Ovary (tissue), 9 donors: ENCODE data around the gene AP4S1. TPM values are rescaled to one million over a fixed set of nuclear protein-coding genes. Genes with fewer than 3 reads are reported as not detected.

Experiments
- DNase-seq, 5 donors: peaks; one replicate each; pipeline ENCODE4 v3.0.0-alpha.2; 2019 to 2020
- H3K27ac ChIP-seq, 2 donors: fragments of 200-600 bp; one replicate each; pipeline versions ENCODE4 v1.5.1 to v1.8.0; 2019 to 2022
- H3K27me3 ChIP-seq: fragments of 200-600 bp; one replicate; pipeline ENCODE4 v1.8.0; 2022
- H3K36me3 ChIP-seq: fragments of 200-600 bp; sonication (generic); one replicate; pipeline ENCODE4 v1.5.1; 2019
- H3K4me1 ChIP-seq: one replicate; pipeline ENCODE4 v1.8.1; 2013; ENCODE audit warnings: mild to moderate bottlenecking, moderate library complexity; ENCODE audit not compliant: insufficient read depth
- H3K4me3 ChIP-seq: fragments of 200-600 bp; sonication (generic); one replicate; pipeline ENCODE4 v1.5.1; 2017
- H3K9me3 ChIP-seq, 2 donors: fragments of 200-600 bp in 1 of 2; sonication (generic) in 1 of 2; one replicate each; pipeline versions ENCODE4 v1.5.1 to v1.8.1; 2013 to 2019; ENCODE audit warnings: mild to moderate bottlenecking in 1 of 2, moderate library complexity in 1 of 2
- CTCF ChIP-seq, 3 donors: fragments of 450-650 bp in 2 of 3; fragments of 200-600 bp in 1 of 3; IDR thresholded peaks; one replicate each; pipeline versions ENCODE4 v1.5.1 to v1.8.0; 2016 to 2022; ENCODE audit warnings: antibody characterized with exemption in 3 of 3, mild to moderate bottlenecking in 1 of 3
- EP300 ChIP-seq: sonication (generic); formaldehyde crosslinking; IDR thresholded peaks from one replicate; pipeline ENCODE4 v1.6.1; 2017; ENCODE audit warnings: antibody characterized with exemption
- POLR2A ChIP-seq: fragments of 450-650 bp; IDR thresholded peaks from one replicate; pipeline ENCODE4 v1.6.1; 2017; ENCODE audit warnings: antibody characterized with exemption, mild to moderate bottlenecking, moderate library complexity
- whole genome bisulfite sequencing, 3 donors: extraction: QIAGEN DNeasy Blood & Tissue Kit in 1 of 3; methylation state at CpG; one replicate each; pipeline versions ENCODE4 v1.1.5 to v1.1.7; 2013 to 2017; 5-methylcytosine and 5-hydroxymethylcytosine counted together
- intact Hi-C, 4 donors: fragments of 100-400 bp; cut with DNase I; formaldehyde crosslinking; loops; one replicate each; pipeline versions ENCODE4 v1.11.0 to v1.15.1; 2022 to 2023
- polyA plus RNA-seq, 2 donors: library from polyadenylated mRNA; stranded (reverse); fragments of 200-250 nt in 1 of 2; fragments of 350-450 nt in 1 of 2; fragmentation: Illumina TruSeq in 1 of 2; extraction: RNeasy Lipid Tissue Mini Kit (QIAGEN cat#74804) in 1 of 2; gene quantifications; one replicate each; pipeline ENCODE4 v1.2.3, GENCODE V29; 2013 to 2014
- total RNA-seq, 7 donors: library from RNA; depleted of rRNA in 2 of 7; stranded (reverse); fragments of >200 nt in 2 of 7; fragmentation: NEBNext Ultra II Directional in 3 of 7; extraction: Animal tissue kit (Norgen Biotek cat#: 25700) in 3 of 7; gene quantifications; one replicate each; pipeline versions ENCODE4 v1.1.0 to v1.2.4, GENCODE V29; 2016 to 2023
- donor health status: DM: no; HTN: no; CAD: no; lungs with moderate emphysema.
- donor health status: DM: no; HTN: no; CAD: no.
- donor health status: Bipolar disorder and iron deficiency.
- donor health status: DM: yes; HTN: yes; CAD: no.
- donor health status: DM: no; HTN: no; CAD: no.
- donor health status: DM: yes; HTN: yes; CAD: no.

The AP4S1 gene
- total and polyA plus RNA-seq, 9 donors = 7.9 to 19.3 (median 12.8) TPM

- no peaks in the 10 kb centered on the region for H3K27me3 ChIP-seq
- H3K4me1 ChIP-seq = no peaks in the 10 kb centered on the region
- no peaks in the 10 kb centered on the region for H3K36me3 ChIP-seq
- DNase-seq = no peak
- TF ChIP-seq POLR2A = no peak
- no peak for TF ChIP-seq EP300
- TF ChIP-seq CTCF (IDR thresholded peaks at IDR 0.05) = no peak
- intact Hi-C loops = no loop called here
- H3K27ac ChIP-seq = no peak overlapping the region
- H3K4me3 ChIP-seq = no peak overlapping the region
- H3K9me3 ChIP-seq = no peaks in the 10 kb centered on the region
- 79 to 95% (median 94%) methylated on average over 3 of the region's 3 CpGs for WGBS, 3 donors
Measured at GRCh38 chr14:31113794-31114193, 88.3 kb downstream of the AP4S1 start.

DNA sequence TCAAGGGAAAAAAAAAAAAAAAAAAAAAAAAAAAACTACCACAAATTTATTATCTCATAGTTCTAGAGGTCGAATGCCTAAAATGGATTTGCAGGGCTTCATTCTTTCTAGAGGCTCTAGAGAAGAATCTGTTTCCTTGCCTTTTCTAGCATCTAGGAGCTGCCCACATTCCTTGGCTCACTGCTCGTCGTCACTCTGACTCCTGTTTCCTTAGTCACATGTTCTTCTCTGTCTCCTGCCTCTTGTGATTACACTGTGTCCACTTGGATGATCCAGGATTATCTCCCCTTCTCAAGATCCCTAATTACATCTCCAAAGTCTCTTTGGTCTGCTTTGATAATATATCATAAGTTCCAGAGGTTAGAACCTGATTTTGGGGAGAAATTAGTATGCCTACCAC lies 93.4 kb downstream of the AP4S1 start:
- 59 to 75% (median 66%) methylated on average over 3 of the region's 3 CpGs for WGBS, 3 donors
- TF ChIP-seq CTCF (IDR thresholded peaks at IDR 0.05) = no peak
- Histone ChIP-seq H3K4me1 (no peaks in the 10 kb centered on the region), H3K27ac (no peak overlapping the region), H3K27me3 (no peaks in the 10 kb centered on the region), H3K4me3 (no peak overlapping the region), H3K36me3 (no peaks in the 10 kb centered on the region), H3K9me3 (no peaks in the 10 kb centered on the region)
- no peak for DNase-seq
- intact Hi-C loops = loop anchor here in 1 of 4 donors (2.0 kb wide), 1 partner anchor 48 kb away; no protein-coding TSS in a partner anchor

GRCh38 chr14:31122098-31122611 lies 96.7 kb downstream of the AP4S1 start:
- intact Hi-C loops = no loop called here
- TF ChIP-seq POLR2A (no peak), CTCF (IDR thresholded peaks at IDR 0.05) (no peak), EP300 (no peak)
- DNase-seq = no peak
- H3K4me3 ChIP-seq = no peak overlapping the region
- WGBS, 3 donors = 77 to 86% (median 79%) methylated on average over 8 of the region's 8 CpGs
- H3K27ac ChIP-seq = no peak overlapping the region
- H3K36me3 ChIP-seq = no peaks in the 10 kb centered on the region
- H3K27me3 ChIP-seq = no peaks in the 10 kb centered on the region
- no peaks in the 10 kb centered on the region for H3K9me3 ChIP-seq
- no peaks in the 10 kb centered on the region for H3K4me1 ChIP-seq

- Histone ChIP-seq H3K9me3 (no peaks in the 10 kb centered on the region), H3K27ac (no peak overlapping the region), H3K4me3 (no peak overlapping the region), H3K36me3 (no peaks in the 10 kb centered on the region), H3K4me1 (no peaks in the 10 kb centered on the region), H3K27me3 (no peaks in the 10 kb centered on the region)
- TF ChIP-seq CTCF (IDR thresholded peaks at IDR 0.05) = no peak
- TF ChIP-seq POLR2A = no peak
- TF ChIP-seq EP300 = no peak
- DNase-seq = no peak
- intact Hi-C loops = no loop called here
- WGBS, 3 donors = 84 to 89% (median 89%) methylated on average over 4 of the region's 4 CpGs
Measured at GRCh38 chr14:31122921-31123320, 97.5 kb downstream of the AP4S1 start.
